Right lobe of liver (tissue), 4 donors: ENCODE results near the gene GNPTG.

Source experiments
- POLR2A ChIP-seq: fragments of 450-650 bp; IDR thresholded peaks from one replicate; pipeline ENCODE4 v1.6.1; 2017; ENCODE audit warnings: antibody characterized with exemption, mild to moderate bottlenecking
- TF ChIP-seq, protein P1 (sequence below), 4 donors: fragments of 200-600 bp in 3 of 4; fragments of 450-650 bp in 1 of 4; IDR thresholded peaks; one replicate each; pipeline versions ENCODE4 v1.5.1 to v1.8.0; 2016 to 2022; ENCODE audit warnings: antibody characterized with exemption in 4 of 4, mild to moderate bottlenecking in 2 of 4
- donor health status: DM: no; HTN: no; CAD: no.
- donor health status: DM: no; HTN: no; CAD: no.
- donor health status: DM: no; HTN: yes; CAD: no.

DNA sequence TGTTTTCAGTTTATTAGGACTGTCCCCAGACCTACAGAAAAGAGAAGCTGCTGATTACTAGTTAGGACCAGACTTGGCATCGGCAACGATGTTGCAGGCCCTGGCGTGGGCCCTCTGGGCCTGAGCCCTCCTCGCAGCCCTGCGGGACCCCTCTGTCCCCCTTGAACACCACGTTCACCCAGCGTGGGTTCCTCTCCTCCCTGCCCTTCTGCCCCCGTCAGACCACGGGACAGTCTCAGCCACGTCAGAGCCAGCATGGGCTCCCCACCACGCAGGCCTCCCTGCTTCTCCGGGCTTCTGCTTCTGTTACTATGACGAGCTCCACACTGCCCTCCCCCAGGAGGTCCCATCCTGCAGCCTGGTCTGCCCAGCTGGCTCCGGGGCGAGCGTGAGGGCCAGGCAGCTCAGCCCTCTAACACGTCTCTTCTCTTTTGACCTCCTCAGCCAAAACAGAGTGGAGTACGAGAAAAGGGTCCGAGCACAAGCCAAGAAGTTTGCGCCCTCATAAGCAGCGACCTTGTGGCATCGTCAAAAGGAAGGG is 27.4 kb upstream of the GNPTG start:
- TF ChIP-seq, protein P1, sequence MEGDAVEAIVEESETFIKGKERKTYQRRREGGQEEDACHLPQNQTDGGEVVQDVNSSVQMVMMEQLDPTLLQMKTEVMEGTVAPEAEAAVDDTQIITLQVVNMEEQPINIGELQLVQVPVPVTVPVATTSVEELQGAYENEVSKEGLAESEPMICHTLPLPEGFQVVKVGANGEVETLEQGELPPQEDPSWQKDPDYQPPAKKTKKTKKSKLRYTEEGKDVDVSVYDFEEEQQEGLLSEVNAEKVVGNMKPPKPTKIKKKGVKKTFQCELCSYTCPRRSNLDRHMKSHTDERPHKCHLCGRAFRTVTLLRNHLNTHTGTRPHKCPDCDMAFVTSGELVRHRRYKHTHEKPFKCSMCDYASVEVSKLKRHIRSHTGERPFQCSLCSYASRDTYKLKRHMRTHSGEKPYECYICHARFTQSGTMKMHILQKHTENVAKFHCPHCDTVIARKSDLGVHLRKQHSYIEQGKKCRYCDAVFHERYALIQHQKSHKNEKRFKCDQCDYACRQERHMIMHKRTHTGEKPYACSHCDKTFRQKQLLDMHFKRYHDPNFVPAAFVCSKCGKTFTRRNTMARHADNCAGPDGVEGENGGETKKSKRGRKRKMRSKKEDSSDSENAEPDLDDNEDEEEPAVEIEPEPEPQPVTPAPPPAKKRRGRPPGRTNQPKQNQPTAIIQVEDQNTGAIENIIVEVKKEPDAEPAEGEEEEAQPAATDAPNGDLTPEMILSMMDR (IDR thresholded peaks at IDR 0.05), result no peak
- no peak for TF ChIP-seq POLR2A
